CD4-positive, alpha-beta T cell treated with Interleukin-4 for 4 hours (primary cell): ENCODE measurements around the gene LCN10.
A peak's percentile ranks its signal among the peaks of the same experiment; 100 is the strongest.
"Not testable (repeated sequence)": the region's sequence is repeated elsewhere in the genome, so short reads cannot be mapped to it uniquely, and the experiment has no call there.

Source experiments
- DNase-seq: peaks from one replicate; pipeline ENCODE4 v3.0.0-alpha.2; 2020

Gene LCN10

GRCh38 chr9:136742591-136743391 lies at the start of gene LCN10:
LCN10 (minus strand) TSS chr9:136742940; CDS start chr9:136742903, 37 bp downstream.
- DNase-seq: no peak

GRCh38 chr9:136791516-136792276 lies 49.0 kb upstream of the LCN10 start:
- DNase-seq: peak; percentile 65

GRCh38 chr9:136790640-136791515 lies 48.1 kb upstream of the LCN10 start, which contains the start of gene TMEM141:
TMEM141 (plus strand) TSS chr9:136791344; CDS start chr9:136791371, 27 bp downstream.
- peak; percentile 98 for DNase-seq

GRCh38 chr9:136789523-136789937 lies 46.8 kb upstream of the LCN10 start:
- no peak for DNase-seq

- DNase-seq: not testable (repeated sequence)
These were observed 46.1 kb upstream of the LCN10 start for GRCh38 chr9:136788644-136789522.

- DNase-seq: peak; percentile 81
These were observed 45.1 kb upstream of the LCN10 start for GRCh38 chr9:136787690-136788400.

GRCh38 chr9:136786983-136787382 lies 44.2 kb upstream of the LCN10 start:
- not testable (repeated sequence) for DNase-seq

GRCh38 chr9:136786451-136786850 lies 43.7 kb upstream of the LCN10 start:
- no peak for DNase-seq

GRCh38 chr9:136785565-136786355 lies 43.0 kb upstream of the LCN10 start:
- not testable (repeated sequence) for DNase-seq

GRCh38 chr9:136784997-136785361 lies 42.2 kb upstream of the LCN10 start:
- peak; percentile 65 for DNase-seq

GRCh38 chr9:136784249-136784996 lies 41.7 kb upstream of the LCN10 start:
- DNase-seq: no peak

GRCh38 chr9:136782452-136782851 lies 39.7 kb upstream of the LCN10 start:
- no peak for DNase-seq

- DNase-seq: no peak
These were observed 37.1 kb upstream of the LCN10 start for GRCh38 chr9:136779808-136780207.

GRCh38 chr9:136777359-136777758 lies 34.6 kb upstream of the LCN10 start:
- DNase-seq: no peak

GRCh38 chr9:136776947-136777346 lies 34.2 kb upstream of the LCN10 start:
- DNase-seq: no peak

- DNase-seq: no peak
These were observed 32.5 kb upstream of the LCN10 start for GRCh38 chr9:136775191-136775590.

- DNase-seq: no peak
These were observed 31.8 kb upstream of the LCN10 start for GRCh38 chr9:136774416-136775045.

GRCh38 chr9:136773386-136774044 lies 30.8 kb upstream of the LCN10 start:
- DNase-seq: no peak
